ENCODE measurements around the gene PSME1.

PSME1 gene

DNA sequence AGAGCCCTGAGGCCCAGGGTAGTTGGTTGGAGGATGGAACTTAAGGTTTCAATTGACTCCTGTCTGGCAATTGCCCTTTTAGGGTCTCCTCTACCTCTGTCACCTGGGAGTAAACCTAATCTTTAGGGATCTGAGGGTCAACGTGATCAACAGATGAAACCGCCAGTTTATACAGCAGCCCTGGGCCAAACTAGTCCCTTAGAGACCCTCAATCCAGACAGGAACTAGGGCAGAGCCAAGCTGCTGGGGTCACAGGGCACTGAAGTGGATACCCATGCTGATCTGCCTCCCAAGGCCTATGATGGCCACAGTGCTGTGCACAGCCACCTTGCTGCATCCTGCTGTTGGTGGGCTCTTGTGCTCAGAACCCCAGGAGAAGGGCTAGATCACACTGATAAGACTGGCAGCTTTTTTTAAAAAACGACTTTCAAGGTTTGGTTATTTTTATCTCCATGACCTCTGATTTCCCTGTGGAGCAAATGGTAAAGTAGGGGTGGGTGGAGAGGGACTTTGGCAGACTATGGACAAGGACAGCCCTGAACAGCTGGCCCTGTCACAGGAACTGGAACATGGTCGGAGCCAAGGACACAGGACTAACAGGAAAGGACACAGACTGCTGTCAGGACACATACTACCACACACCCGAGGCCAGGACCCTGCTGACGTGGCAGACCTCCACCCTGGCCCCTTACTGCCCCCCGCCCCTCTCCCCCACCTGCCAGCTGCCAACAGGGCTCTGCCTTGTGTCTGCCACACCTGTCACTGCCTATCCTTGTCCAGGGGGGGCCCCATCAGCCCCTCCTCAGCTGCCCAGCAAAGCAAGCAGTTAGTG, 5.1 kb upstream of the PSME1 start:
- H3K9me3 ChIP-seq (ENCODE audit: control insufficient read depth, insufficient read depth, low read depth, low read length): no peaks in the 10 kb centered on the region
- H3K27me3 ChIP-seq (ENCODE audit: control insufficient read depth, insufficient read depth, low read length): no peaks in the 10 kb centered on the region
- peaks cover 5% of the 10 kb centered on the region; the same call in 1 of the 2 replicates for H3K4me1 ChIP-seq (ENCODE audit: control insufficient read depth, insufficient read depth, low read length)
- no peak overlapping the region for H3K27ac ChIP-seq (ENCODE audit: low read depth, low read length)
- no peaks in the 10 kb centered on the region for H3K36me3 ChIP-seq (ENCODE audit: control insufficient read depth, insufficient read depth, low read length)
- H3K9ac ChIP-seq (ENCODE audit: low read length): no peak overlapping the region
- no peak overlapping the region for H3K4me3 ChIP-seq (ENCODE audit: low read depth, low read length)

- Histone ChIP-seq H3K36me3 (ENCODE audit: control insufficient read depth, insufficient read depth, low read length) (no peaks in the 10 kb centered on the region), H3K4me3 (ENCODE audit: low read depth, low read length) (no peak overlapping the region), H3K4me1 (ENCODE audit: control insufficient read depth, insufficient read depth, low read length) (peaks cover 7% of the 10 kb centered on the region), H3K27ac (ENCODE audit: low read depth, low read length) (no peak overlapping the region), H3K27me3 (ENCODE audit: control insufficient read depth, insufficient read depth, low read length) (no peaks in the 10 kb centered on the region), H3K9ac (ENCODE audit: low read length) (no peak overlapping the region), H3K9me3 (ENCODE audit: control insufficient read depth, insufficient read depth, low read depth, low read length) (no peaks in the 10 kb centered on the region)
Measured at GRCh38 chr14:24131549-24131966, 4.4 kb upstream of the PSME1 start.

DNA sequence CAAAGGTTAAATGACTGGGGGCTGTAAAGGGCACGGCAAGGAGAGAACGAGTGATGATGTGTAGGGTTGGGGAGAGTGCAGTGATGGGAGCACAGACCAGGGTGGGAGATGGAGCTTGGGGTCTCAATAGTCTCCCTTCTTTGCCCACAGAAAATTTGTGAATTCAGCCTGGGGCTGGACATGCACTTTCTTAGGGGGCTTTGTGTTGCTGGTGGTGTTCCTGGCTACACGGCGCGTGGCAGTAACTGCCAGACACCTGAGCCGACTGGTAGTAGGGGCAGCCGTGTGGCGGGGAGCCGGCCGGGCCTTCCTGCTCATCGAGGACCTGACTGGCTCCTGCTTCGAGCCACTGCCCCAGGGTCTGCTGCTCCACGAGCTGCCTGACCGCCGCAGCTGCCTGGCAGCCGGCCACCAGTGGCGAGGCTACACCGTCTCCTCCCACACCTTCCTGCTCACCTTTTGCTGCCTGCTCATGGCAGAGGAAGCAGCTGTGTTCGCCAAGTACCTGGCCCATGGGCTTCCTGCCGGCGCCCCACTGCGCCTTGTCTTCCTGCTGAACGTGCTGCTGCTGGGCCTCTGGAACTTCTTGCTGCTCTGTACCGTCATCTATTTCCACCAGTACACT, 3.8 kb upstream of the PSME1 start:
- no peaks in the 10 kb centered on the region; the same call in 1 of the 2 replicates for H3K27me3 ChIP-seq (ENCODE audit: control insufficient read depth, insufficient read depth, low read length)
- no peak overlapping the region for H3K9ac ChIP-seq (ENCODE audit: low read length)
- H3K4me3 ChIP-seq (ENCODE audit: low read depth, low read length): no peak overlapping the region
- H3K9me3 ChIP-seq (ENCODE audit: control insufficient read depth, insufficient read depth, low read depth, low read length): no peaks in the 10 kb centered on the region
- peaks cover 10% of the 10 kb centered on the region for H3K4me1 ChIP-seq (ENCODE audit: control insufficient read depth, insufficient read depth, low read length)
- peaks cover under 1% of the 10 kb centered on the region; the same call in 1 of the 2 replicates for H3K36me3 ChIP-seq (ENCODE audit: control insufficient read depth, insufficient read depth, low read length)
- no peak overlapping the region for H3K27ac ChIP-seq (ENCODE audit: low read depth, low read length)

DNA sequence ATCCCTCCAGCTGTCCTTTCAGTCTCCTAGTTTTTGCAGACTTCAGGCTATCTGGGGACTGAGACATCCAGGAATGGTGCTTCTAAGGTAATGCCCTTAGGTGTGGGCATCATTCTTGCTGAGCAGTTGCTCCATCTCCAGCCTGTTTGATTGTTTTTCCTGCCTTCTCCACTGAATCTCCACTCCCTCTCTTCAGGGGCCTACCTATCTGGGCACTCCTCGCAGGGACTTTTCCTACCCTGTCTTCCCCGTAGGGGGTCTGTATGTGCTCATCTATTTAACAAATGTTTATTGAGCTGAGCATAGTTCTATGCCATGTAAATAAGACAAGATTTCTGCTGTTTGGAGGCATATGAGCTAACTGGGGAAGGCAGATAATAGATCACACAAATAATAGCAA, 3.0 kb upstream of the PSME1 start:
- Histone ChIP-seq H3K27ac (ENCODE audit: low read depth, low read length) (no peak overlapping the region), H3K4me3 (ENCODE audit: low read depth, low read length) (no peak overlapping the region), H3K27me3 (ENCODE audit: control insufficient read depth, insufficient read depth, low read length) (no peaks in the 10 kb centered on the region; the same call in 1 of the 2 replicates), H3K36me3 (ENCODE audit: control insufficient read depth, insufficient read depth, low read length) (peaks cover 8% of the 10 kb centered on the region; the same call in 1 of the 2 replicates), H3K4me1 (ENCODE audit: control insufficient read depth, insufficient read depth, low read length) (peaks cover 10% of the 10 kb centered on the region), H3K9me3 (ENCODE audit: control insufficient read depth, insufficient read depth, low read depth, low read length) (no peaks in the 10 kb centered on the region), H3K9ac (ENCODE audit: low read length) (no peak overlapping the region)

- Histone ChIP-seq H3K4me1 (ENCODE audit: control insufficient read depth, insufficient read depth, low read length) (peaks cover 10% of the 10 kb centered on the region), H3K36me3 (ENCODE audit: control insufficient read depth, insufficient read depth, low read length) (peaks cover 16% of the 10 kb centered on the region), H3K9ac (ENCODE audit: low read length) (no peak overlapping the region), H3K27me3 (ENCODE audit: control insufficient read depth, insufficient read depth, low read length) (no peaks in the 10 kb centered on the region; the same call in 1 of the 2 replicates), H3K27ac (ENCODE audit: low read depth, low read length) (no peak overlapping the region), H3K9me3 (ENCODE audit: control insufficient read depth, insufficient read depth, low read depth, low read length) (no peaks in the 10 kb centered on the region), H3K4me3 (ENCODE audit: low read depth, low read length) (no peak overlapping the region)
Measured at GRCh38 chr14:24133735-24134134, 2.3 kb upstream of the PSME1 start.

DNA sequence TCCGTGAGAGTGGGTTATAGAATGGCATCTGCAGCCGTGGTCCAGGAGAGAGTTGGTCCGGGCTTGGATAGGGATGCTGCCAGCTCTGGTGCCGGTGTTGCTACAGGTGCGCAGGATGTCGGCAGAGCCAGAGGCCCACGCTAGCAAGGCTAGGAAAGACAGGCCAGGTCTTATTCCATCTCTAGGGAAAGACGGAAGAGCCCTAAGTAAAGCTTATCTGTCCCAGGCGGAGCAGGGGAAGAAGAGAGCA, 485 bp upstream of the PSME1 start:
- Histone ChIP-seq H3K36me3 (ENCODE audit: control insufficient read depth, insufficient read depth, low read length) (peaks cover 27% of the 10 kb centered on the region), H3K9ac (ENCODE audit: low read length) (no peak overlapping the region), H3K27ac (ENCODE audit: low read depth, low read length) (no peak overlapping the region), H3K9me3 (ENCODE audit: control insufficient read depth, insufficient read depth, low read depth, low read length) (no peaks in the 10 kb centered on the region), H3K4me3 (ENCODE audit: low read depth, low read length) (peak overlapping the region; percentile 96), H3K27me3 (ENCODE audit: control insufficient read depth, insufficient read depth, low read length) (no peaks in the 10 kb centered on the region; the same call in 1 of the 2 replicates), H3K4me1 (ENCODE audit: control insufficient read depth, insufficient read depth, low read length) (peaks cover 10% of the 10 kb centered on the region)

GRCh38 chr14:24136684-24137528, 912 bp downstream of the PSME1 start:
- Histone ChIP-seq H3K27me3 (ENCODE audit: control insufficient read depth, insufficient read depth, low read length) (no peaks in the 10 kb centered on the region; the same call in 1 of the 2 replicates), H3K36me3 (ENCODE audit: control insufficient read depth, insufficient read depth, low read length) (peaks cover 27% of the 10 kb centered on the region), H3K9me3 (ENCODE audit: control insufficient read depth, insufficient read depth, low read depth, low read length) (no peaks in the 10 kb centered on the region), H3K9ac (ENCODE audit: low read length) (peak overlapping the region; percentile 64), H3K27ac (ENCODE audit: low read depth, low read length) (no peak overlapping the region), H3K4me1 (ENCODE audit: control insufficient read depth, insufficient read depth, low read length) (peaks cover 10% of the 10 kb centered on the region), H3K4me3 (ENCODE audit: low read depth, low read length) (peak overlapping the region; percentile 96)

DNA sequence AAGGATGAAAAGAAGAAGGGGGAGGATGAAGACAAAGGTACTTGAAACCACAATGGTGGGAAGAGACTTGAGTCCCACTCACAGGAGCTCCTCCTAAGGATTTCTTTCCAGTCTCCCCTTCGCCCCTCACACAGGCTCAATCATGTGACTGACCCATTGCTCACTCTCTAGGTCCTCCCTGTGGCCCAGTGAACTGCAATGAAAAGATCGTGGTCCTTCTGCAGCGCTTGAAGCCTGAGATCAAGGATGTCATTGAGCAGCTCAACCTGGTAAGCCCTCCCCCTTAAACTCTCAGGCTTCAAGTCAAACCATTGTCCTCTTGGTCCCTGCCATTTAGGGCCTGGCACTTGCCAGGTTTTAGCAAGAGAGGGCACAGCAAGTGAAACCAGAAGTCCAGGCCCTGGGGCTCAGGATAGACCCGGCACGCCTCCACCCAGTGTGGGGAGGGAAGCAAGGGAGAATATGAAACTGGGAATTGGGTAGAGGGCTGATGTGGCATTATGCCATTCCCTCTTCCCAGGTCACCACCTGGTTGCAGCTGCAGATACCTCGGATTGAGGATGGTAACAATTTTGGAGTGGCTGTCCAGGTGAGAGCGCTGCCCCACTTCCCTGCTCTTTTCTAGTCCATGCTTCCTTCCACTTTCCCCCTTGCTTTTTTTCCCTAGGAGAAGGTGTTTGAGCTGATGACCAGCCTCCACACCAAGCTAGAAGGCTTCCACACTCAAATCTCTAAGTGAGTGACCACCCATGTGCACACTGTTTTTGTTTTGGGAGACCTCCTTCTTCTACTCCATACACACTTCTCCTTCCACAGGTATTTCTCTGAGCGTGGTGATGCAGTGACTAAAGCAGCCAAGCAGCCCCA, 1.8 kb downstream of the PSME1 start:
- H3K27ac ChIP-seq (ENCODE audit: low read depth, low read length): no peak overlapping the region
- H3K27me3 ChIP-seq (ENCODE audit: control insufficient read depth, insufficient read depth, low read length): no peaks in the 10 kb centered on the region; the same call in 1 of the 2 replicates
- no peak overlapping the region for H3K9ac ChIP-seq (ENCODE audit: low read length)
- peaks cover 27% of the 10 kb centered on the region for H3K36me3 ChIP-seq (ENCODE audit: control insufficient read depth, insufficient read depth, low read length)
- H3K9me3 ChIP-seq (ENCODE audit: control insufficient read depth, insufficient read depth, low read depth, low read length): no peaks in the 10 kb centered on the region
- H3K4me1 ChIP-seq (ENCODE audit: control insufficient read depth, insufficient read depth, low read length): peaks cover 13% of the 10 kb centered on the region
- 0 out of 2 replicates have a peak overlapping the region, but pooled peaks have one; percentile 6 for H3K4me3 ChIP-seq (ENCODE audit: low read depth, low read length)

DNA sequence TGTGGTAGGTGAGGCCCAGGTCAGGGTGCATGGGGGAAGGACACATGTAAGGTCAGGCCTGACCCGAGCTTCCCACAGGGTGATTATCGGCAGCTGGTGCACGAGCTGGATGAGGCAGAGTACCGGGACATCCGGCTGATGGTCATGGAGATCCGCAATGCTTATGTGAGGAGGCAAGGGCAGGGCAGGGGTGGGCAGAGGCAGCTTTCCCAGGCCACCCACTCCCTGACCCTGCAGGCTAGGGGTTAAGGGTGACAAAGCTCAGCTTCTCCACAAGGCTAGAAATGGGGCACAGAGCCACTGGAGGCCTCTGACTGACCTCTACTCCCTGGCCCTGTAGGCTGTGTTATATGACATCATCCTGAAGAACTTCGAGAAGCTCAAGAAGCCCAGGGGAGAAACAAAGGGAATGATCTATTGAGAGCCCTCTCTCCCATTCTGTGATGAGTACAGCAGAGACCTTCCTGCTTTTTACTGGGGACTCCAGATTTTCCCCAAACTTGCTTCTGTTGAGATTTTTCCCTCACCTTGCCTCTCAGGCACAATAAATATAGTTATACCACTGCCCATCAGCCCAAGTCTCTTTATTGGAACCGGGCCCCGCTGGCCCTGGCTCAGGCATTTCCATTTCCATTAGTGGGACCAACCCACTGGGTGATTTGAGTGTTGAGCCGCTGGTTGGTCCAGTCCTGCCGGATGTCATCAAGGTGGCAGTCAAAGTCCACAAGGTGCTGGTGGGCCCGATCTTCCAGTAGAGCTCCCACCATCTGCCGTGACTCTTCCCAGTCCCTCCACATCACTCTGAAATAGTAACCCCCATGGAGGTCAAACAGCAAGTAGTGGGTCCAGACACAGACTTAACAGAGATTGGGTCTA, 2.6 kb downstream of the PSME1 start:
- Histone ChIP-seq H3K27ac (ENCODE audit: low read depth, low read length) (no peak overlapping the region), H3K27me3 (ENCODE audit: control insufficient read depth, insufficient read depth, low read length) (no peaks in the 10 kb centered on the region; the same call in 1 of the 2 replicates), H3K4me3 (ENCODE audit: low read depth, low read length) (no peak overlapping the region), H3K9me3 (ENCODE audit: control insufficient read depth, insufficient read depth, low read depth, low read length) (no peaks in the 10 kb centered on the region), H3K4me1 (ENCODE audit: control insufficient read depth, insufficient read depth, low read length) (peaks cover 13% of the 10 kb centered on the region), H3K36me3 (ENCODE audit: control insufficient read depth, insufficient read depth, low read length) (peaks cover 27% of the 10 kb centered on the region), H3K9ac (ENCODE audit: low read length) (no peak overlapping the region)

Data from HUES6 (cell line).